ENCODE data around the gene FTH1.

Gene FTH1

DNA sequence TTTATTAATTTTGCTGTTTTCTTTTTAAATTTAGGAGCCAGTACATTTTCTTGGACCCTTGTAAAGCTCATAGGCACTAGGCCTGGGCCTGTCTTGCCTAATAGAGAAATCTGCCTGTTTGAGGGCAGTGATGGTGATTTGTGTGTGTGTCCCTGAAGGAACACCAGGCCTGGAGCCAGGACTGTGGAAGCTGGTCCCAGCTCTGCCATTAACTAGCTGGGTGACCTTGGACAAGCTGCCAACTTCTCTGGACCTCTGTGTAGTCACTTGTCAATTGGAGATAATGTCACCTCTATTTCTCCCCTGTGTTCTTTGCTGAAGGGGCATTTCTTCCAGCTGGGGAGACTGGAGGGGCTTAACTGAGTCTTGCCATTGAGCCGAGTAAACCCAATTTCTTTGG is 16.0 kb upstream of the FTH1 start:
- DNase-seq (ENCODE audit: extremely low read depth, insufficient read length): no peak
- Histone ChIP-seq H3K36me3 (ENCODE audit: control insufficient read depth, insufficient read depth, low read length) (no peaks in the 10 kb centered on the region), H3K27me3 (replicated peaks; ENCODE audit: control insufficient read depth, insufficient read depth, low read length) (no peaks in the 10 kb centered on the region), H3K4me3 (replicated peaks; ENCODE audit: low read depth, low read length) (no peak overlapping the region)
- TF ChIP-seq, protein P1, sequence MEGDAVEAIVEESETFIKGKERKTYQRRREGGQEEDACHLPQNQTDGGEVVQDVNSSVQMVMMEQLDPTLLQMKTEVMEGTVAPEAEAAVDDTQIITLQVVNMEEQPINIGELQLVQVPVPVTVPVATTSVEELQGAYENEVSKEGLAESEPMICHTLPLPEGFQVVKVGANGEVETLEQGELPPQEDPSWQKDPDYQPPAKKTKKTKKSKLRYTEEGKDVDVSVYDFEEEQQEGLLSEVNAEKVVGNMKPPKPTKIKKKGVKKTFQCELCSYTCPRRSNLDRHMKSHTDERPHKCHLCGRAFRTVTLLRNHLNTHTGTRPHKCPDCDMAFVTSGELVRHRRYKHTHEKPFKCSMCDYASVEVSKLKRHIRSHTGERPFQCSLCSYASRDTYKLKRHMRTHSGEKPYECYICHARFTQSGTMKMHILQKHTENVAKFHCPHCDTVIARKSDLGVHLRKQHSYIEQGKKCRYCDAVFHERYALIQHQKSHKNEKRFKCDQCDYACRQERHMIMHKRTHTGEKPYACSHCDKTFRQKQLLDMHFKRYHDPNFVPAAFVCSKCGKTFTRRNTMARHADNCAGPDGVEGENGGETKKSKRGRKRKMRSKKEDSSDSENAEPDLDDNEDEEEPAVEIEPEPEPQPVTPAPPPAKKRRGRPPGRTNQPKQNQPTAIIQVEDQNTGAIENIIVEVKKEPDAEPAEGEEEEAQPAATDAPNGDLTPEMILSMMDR (IDR thresholded peaks at IDR 0.05; ENCODE audit: insufficient read depth, low read length, poor library complexity, severe bottlenecking): no peak

DNA sequence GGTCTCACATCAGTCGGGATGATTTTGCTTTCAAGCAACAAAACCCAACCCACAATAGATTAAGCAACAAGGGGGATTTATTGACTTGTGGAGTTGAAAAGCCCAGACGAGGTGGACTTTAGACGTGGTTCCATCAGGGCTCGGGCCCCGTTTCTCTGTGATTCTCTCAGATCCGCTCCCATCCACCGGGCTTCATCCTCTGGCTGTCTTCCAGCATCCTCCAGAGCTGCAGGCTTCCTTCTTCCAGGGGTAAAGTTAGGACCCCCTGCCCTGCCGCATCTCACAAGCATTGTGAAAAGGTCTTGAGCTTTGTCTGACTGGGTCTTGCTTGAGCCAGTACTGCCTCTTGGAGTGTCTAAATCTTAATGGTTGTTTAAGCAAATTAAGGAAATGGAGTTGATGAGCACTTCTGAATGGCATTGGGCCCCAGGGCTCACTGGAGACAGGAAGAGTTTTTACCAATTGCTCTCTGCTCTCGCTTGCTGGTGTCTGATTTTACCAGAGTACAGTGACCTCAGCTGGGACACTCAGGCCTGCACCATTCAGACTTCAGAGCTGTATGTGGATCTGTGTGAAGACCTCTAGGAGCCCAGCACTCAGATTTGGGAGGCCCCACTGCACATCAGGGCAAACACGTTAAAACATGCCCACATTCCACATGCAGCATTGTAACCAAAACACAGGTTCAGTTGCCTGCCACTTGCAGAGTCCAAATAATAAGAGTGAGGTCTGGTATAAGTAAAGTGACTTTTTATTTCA is 13.5 kb upstream of the FTH1 start:
- TF ChIP-seq, protein P1 (IDR thresholded peaks at IDR 0.05; ENCODE audit: insufficient read depth, low read length, poor library complexity, severe bottlenecking): no peak
- Histone ChIP-seq H3K27me3 (replicated peaks; ENCODE audit: control insufficient read depth, insufficient read depth, low read length) (no peaks in the 10 kb centered on the region), H3K4me3 (replicated peaks; ENCODE audit: low read depth, low read length) (no peak overlapping the region), H3K36me3 (ENCODE audit: control insufficient read depth, insufficient read depth, low read length) (no peaks in the 10 kb centered on the region)
- DNase-seq (ENCODE audit: extremely low read depth, insufficient read length): no peak

DNA sequence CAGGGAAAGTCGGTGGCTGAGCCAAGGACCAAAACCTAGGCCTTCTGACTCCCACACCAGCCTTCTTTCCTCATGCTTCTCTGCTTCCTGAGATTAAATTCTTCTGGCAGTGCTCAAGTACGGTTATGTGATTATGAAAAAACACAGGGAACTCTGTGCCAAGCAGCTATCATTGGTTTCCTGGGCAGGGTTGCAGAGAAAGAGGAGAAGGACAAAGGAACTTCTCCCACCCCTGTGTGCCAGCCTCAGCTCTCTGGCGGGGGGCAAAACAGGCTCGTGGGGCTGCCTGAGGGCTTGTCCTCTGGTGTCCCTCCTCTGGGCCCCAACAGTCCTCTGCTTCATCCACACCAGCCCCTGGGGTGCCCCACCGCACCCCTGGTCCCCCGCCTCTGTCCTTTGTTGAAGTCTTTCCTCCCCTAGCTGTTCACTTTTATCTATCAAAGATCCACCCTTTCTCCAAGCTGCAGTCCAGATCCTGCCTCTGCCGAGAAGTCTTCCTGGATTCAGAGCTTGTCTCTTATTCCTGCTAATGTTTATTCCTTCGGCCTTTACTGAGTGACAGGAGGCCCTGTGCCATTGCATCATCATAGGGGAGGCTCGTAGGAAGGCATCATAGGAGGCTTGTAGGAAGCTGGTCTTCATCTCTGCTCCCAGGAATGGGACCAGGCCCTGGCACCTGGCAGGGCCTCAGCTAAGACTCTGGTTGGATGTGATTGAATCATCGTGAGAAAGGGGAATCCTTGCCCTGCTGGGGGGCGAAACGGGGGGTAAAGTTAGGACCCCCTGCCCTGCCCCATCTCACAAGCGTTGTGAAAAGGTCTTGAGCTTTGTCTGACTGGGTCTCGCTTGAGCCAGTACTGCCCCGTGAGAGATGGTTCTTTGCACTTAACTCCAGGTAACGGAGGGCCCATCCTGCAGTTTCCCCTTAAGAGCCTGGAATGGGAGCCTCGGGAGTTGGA is 11.5 kb upstream of the FTH1 start:
- DNase-seq (ENCODE audit: extremely low read depth, insufficient read length): no peak
- no peaks in the 10 kb centered on the region for H3K27me3 ChIP-seq (replicated peaks; ENCODE audit: control insufficient read depth, insufficient read depth, low read length)
- no peak overlapping the region for H3K4me3 ChIP-seq (replicated peaks; ENCODE audit: low read depth, low read length)
- H3K36me3 ChIP-seq (ENCODE audit: control insufficient read depth, insufficient read depth, low read length): no peaks in the 10 kb centered on the region
- TF ChIP-seq, protein P1 (IDR thresholded peaks at IDR 0.05; ENCODE audit: insufficient read depth, low read length, poor library complexity, severe bottlenecking): no peak

DNA sequence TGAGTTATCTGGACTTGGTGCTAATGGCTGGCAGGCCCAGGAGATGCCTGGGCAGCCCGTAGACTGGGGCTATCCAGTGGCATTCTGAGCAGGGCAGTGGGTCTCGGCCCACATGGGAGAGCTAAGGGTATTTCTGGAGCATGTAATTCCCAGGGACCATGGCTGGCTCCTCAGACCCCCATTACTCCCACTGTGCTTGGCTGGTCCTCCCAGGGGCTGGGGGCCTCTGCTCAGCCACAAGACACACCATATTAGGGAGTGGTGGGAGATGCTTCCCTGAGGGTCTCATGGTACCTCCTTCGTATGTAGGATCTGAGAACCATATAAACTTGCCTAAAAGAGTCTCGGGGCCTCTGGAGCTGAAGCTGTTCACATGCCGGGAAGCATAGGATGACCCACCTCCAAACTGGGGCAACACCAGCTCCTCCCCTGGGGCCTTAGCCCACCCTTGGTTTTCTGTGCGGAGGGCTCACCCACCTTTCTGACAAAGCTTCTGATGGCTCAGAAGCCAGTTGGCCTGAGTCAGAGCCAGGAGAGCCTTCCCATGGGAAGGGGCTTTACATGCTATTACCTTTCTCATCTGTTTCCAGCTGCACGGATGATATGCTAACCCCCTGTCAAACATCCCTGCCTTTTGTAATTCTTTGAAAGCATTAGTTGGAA is 9.5 kb upstream of the FTH1 start:
- TF ChIP-seq, protein P1 (IDR thresholded peaks at IDR 0.05; ENCODE audit: insufficient read depth, low read length, poor library complexity, severe bottlenecking): no peak
- H3K27me3 ChIP-seq (replicated peaks; ENCODE audit: control insufficient read depth, insufficient read depth, low read length): no peaks in the 10 kb centered on the region
- H3K4me3 ChIP-seq (replicated peaks; ENCODE audit: low read depth, low read length): no peak overlapping the region
- DNase-seq (ENCODE audit: extremely low read depth, insufficient read length): no peak
- H3K36me3 ChIP-seq (ENCODE audit: control insufficient read depth, insufficient read depth, low read length): no peaks in the 10 kb centered on the region

DNA sequence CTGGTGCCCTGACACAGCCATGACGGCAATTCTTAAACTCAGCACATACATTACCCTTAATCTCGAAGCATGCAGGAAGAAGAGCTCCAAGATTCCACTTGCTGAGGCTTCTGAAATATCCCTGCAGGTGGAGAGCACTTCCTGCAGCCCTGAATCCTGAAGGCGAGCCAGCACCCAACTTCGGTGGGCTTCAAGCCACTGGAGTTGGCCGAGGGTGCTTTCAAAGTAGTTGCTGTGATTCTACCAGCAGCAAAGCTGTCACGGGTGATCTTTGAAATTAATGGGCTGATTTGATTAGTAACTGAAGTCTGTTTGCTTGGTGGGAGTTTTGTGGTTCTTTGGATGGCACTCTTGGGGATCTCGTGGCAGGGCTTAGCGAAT is 9.0 kb upstream of the FTH1 start:
- TF ChIP-seq, protein P1 (IDR thresholded peaks at IDR 0.05; ENCODE audit: insufficient read depth, low read length, poor library complexity, severe bottlenecking): no peak
- no peak for DNase-seq (ENCODE audit: extremely low read depth, insufficient read length)

More for the DNA sequence above, 9.0 kb upstream of the FTH1 start:
- Histone ChIP-seq H3K27me3 (replicated peaks; ENCODE audit: control insufficient read depth, insufficient read depth, low read length) (no peaks in the 10 kb centered on the region), H3K4me3 (replicated peaks; ENCODE audit: low read depth, low read length) (no peak overlapping the region), H3K36me3 (ENCODE audit: control insufficient read depth, insufficient read depth, low read length) (no peaks in the 10 kb centered on the region)

All from GM06990 (cell line).